IPS-18c (cell line): ENCODE results near the gene SHTN1.

ENCODE experiments used
- H3K4me3 ChIP-seq: 2 replicates; pipeline ENCODE4 v1.7.0; 2013; ENCODE audit warnings: low read depth, mild to moderate bottlenecking, low read length, moderate library complexity; ENCODE audit not compliant: insufficient read depth
- H3K9me3 ChIP-seq: one replicate; pipeline ENCODE4 v1.6.1; 2013; ENCODE audit warnings: mild to moderate bottlenecking, low read length, moderate library complexity; ENCODE audit not compliant: control insufficient read depth, insufficient read depth

Gene SHTN1

DNA sequence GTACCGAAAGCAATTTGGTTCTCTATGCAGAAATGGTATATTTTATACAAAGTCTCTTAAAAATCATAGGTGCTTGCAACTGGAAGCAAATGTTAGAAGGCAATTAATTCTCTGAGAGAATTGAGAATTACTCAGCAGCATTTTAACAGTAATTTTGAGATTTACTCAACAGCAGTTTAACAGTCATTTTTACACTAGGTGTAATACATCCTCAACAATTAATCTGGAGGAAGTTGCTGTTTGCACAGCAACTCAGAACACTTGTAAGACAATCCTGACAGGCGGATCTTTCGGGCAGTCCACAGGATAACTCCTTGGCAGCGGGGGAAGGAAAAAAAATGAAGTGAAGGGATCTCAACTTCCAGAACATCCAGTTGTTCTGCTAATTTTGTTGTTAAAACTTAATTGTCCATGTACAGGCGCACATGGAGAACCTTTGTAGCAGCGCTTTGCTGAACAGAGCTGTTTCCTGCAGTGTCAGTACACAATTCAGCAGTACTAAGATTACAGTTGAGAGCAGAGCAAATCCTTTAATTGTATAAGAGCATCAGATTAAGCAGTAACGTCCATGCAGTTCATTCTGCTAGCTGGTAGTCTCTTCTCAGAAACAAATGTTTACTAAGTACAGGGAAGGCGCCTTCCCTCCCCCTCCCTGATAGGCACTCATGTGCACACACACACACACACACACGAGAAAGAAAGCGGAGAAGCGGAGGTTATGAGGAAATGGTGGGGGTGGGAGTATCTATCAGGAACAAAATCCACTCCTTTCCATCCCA is 111.9 kb downstream of the SHTN1 start:
- H3K9me3 ChIP-seq = no peaks in the 10 kb centered on the region
- no peak overlapping the region for H3K4me3 ChIP-seq

DNA sequence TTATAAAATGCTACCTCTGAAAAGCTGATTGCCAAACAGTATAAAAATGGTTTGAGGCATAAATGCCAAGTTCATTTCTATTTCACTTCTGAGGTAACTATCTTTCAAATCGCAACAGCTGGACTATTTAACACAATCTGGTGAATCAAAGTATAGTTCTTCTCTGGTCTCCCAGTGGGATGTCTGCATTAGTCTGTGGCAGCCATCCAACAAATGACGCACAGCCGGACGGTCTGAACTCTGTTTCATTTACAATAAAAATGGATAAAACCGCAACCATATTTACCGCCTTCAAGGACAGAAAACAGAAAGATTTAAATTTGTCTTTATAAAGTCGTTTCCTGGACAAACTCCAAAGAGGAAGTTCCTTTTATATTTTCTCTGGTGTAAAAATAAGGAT is 113.8 kb downstream of the SHTN1 start:
- Histone ChIP-seq H3K4me3 (no peak overlapping the region), H3K9me3 (no peaks in the 10 kb centered on the region)

DNA sequence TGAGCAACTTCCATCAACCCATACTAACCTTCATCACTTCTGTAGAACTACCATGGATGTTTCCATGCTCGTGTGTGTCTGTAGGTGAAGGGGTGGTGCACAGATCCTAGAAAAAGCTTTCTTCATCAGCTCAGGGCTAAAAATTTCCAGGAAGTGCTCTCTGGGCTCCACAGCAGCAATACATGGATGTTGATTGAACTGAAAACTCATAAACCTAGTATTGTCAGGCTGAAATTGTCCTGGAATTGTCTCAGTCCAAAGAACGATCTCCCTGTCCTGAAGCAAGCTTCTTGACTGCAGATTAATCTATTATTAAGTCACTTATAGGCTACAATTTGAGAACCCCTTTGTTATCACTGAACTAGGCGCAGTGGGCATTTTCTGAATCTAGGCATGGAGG is 115.9 kb downstream of the SHTN1 start:
- no peak overlapping the region; the same call in 1 of the 2 replicates for H3K4me3 ChIP-seq
- H3K9me3 ChIP-seq = no peaks in the 10 kb centered on the region

DNA sequence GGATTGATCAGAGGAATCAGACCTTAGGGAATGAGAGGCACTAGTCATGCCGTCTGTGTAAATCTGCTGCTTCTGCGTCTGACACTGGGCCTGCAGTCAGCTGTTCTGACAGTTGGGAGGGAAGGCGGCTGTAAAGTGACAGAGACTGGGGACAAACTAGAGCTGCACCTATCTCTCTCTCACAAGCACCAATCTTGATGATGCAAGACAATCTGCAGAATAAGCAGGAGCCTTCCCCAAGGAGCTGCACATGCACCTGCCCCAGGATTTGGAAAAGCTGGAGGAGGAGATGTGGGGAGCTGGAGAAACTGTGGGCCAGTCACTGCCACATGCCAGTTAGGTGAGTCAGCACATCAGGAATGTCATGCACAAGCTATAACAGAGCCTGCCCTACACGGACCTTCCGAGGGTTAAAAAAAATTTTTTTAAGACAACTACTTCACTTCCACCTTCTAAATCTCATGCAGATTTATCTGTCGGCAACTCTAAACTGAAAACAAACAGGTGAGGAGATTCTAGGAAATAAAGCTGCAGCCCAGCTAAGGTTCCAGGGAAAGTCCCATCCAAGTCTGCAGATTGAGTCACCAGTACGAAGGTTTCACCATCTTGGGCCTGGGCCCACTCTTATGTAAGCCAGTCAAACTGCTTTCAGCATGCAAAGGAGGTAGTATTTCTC is 116.5 kb downstream of the SHTN1 start:
- no peak overlapping the region; the same call in 1 of the 2 replicates for H3K4me3 ChIP-seq

DNA sequence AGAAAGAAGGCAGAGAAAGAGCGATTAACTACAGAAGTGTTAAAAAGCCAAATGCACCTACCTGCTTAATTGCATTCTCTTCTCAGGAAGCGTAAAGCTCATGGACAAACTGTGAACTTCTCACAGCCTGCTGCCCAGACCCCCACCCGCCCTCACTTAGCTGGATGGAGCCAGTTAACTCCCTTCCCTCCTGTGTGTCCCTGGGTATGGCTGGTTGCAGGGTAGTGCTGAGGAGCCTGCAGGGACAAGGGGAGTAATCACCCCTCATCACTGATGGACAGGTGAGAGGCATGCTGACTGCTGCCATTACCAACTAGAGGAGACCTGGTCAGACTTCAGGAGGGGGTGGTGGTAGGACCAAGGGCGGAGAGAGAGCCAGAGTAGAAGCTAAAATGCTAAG is 118.2 kb downstream of the SHTN1 start:
- Histone ChIP-seq H3K9me3 (no peaks in the 10 kb centered on the region), H3K4me3 (no peak overlapping the region)

More for the DNA sequence above, 116.5 kb downstream of the SHTN1 start:
- no peaks in the 10 kb centered on the region for H3K9me3 ChIP-seq

DNA sequence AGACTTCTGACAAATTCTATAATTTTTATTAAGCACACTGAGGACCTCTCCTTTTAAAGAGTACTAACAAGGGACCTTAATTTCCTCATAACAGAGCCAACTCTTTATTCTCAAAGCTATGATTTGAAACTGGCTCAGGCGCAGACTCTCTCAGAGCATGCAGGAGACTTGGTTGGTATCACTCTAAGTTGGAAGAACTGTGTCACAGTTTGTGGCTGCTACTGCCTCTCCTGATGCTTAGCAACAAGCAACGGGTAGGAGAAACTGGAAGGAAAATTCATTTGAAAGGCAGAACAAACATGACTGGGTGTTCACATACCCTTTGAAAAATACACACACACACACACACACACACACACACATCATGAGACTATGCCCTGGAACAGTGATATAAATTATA is 122.3 kb downstream of the SHTN1 start:
- Histone ChIP-seq H3K9me3 (no peaks in the 10 kb centered on the region), H3K4me3 (no peak overlapping the region)

DNA sequence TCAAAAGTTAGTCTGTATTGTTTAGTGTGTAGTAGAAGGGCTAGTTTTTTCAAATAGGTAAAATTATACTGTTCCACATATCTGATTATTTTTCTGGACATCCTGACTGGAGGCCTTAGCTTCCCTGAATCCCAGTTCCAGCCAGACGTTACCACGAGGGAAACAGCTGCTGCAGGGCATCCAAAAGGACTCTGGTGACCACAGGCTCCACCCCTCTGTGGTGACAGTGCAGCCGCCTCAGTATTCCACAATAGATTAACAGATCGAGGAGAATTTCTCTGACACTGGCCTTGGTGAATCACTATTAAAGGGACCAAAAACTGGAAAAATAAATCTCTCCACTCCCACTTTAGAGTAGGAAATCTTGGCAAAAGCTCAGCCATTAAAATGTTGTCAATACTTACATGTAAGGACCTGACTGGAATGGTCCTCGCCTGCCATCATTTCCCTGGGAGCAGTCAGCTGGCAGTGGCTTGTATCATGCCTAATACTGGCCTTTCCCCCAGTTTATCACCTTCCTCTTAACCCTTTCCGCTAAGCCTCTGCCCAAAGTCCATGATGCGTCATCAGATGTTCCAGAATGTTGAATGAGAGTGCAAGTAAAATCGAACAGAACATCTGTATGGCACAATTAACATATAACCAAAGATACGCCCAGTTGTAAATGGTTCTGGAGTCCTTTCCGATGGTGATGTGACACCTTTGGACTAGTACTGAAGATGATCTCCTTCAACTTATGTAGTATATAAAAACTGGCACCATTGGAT is 124.1 kb downstream of the SHTN1 start:
- no peak overlapping the region for H3K4me3 ChIP-seq
- H3K9me3 ChIP-seq = no peaks in the 10 kb centered on the region

DNA sequence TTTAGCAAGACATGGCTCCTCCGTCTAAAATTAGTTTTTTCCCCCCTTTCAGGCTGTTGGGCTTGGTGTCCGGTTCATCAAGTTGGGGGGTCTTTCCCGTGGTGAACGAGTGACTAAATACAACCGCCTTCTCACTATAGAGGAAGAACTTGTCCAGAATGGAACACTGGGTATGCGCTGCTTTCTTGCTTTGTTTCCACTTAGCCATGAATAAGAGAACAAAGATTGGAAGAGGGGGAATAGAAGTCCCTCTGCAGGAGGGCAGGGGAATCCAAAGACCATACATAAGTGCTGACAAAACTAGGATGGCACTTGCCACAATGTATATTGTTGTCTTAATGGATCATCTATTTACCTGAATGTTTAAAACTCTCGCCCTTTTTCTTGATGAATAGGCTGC is 125.2 kb downstream of the SHTN1 start:
- Histone ChIP-seq H3K9me3 (no peaks in the 10 kb centered on the region), H3K4me3 (no peak overlapping the region)

DNA sequence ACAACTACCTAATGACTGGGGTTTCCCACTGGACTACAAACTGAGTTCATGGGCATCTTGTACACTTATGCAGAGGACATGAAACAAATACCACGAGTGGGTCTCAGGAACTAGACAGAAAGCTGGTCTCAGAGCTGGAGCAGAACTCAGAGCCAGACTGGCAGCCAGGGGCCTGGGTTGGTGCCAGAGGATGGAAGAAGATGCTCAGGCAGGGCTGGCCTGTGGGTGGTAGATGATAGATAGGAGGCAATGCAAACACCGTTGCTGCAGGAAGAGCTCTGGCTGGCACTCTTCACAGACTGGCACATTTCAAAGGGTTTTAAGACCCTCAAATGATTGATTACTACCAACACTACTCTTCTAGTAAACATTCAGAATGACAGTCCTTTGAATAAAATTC is 126.9 kb downstream of the SHTN1 start:
- no peak overlapping the region for H3K4me3 ChIP-seq
- H3K9me3 ChIP-seq = no peaks in the 10 kb centered on the region

DNA sequence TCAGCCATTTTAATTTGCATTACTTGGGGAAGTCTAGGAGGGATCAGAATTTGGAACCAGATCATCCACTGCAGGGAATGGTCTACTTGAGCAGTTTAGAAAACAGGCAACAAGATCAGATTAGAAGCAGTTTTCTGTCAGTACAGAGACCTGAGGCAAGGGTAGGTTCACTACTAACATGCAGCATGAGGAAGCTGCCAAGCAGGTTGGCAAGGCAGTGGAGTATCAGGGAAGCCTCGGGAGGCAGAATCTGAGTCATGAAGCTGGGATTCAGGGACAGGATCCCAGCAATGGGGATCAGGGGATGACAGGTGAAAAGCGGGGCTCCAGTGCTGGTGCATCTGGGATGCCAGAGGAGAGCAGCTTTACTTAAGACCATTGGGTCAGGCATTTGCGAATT is 127.6 kb downstream of the SHTN1 start:
- no peaks in the 10 kb centered on the region for H3K9me3 ChIP-seq
- no peak overlapping the region for H3K4me3 ChIP-seq

DNA sequence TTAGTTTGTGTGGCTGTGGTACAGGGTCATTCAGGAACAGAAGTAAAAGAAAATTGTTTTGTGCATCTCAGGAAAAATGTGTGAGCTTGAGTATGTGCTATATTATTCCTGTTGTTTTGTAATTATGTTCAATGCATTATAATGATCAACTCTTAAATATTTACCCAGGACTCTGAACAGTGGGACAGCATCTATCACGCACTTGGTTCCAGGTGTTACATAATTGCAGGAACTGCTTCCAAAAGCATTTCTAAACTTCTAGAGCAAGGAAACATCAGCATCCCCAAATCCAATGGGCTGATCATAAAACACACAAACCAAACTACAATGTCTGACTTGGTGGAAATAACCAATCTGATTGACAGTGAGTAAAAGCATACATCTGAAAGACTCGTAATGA is 129.1 kb downstream of the SHTN1 start:
- H3K9me3 ChIP-seq = no peaks in the 10 kb centered on the region
- H3K4me3 ChIP-seq = no peak overlapping the region

DNA sequence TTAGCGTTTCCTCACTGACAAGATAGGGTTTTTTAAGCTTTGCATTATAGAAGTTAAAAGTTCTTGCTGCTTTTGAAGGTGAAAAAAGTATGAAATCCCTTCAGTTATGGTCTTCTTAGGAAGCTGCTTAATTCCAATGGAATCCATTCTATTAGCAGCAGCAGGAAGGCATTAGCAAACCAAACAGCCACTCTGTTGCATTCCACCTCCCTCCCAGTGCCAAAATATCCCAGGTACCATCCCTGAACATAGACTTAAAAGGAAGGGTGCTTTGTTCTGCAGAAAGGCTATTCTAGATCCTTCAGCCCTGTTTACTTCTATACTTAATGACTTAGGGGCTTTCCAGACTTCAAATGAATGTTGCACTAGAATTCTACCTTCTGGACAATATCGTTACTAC is 131.9 kb downstream of the SHTN1 start:
- no peak overlapping the region for H3K4me3 ChIP-seq
- H3K9me3 ChIP-seq = no peaks in the 10 kb centered on the region

DNA sequence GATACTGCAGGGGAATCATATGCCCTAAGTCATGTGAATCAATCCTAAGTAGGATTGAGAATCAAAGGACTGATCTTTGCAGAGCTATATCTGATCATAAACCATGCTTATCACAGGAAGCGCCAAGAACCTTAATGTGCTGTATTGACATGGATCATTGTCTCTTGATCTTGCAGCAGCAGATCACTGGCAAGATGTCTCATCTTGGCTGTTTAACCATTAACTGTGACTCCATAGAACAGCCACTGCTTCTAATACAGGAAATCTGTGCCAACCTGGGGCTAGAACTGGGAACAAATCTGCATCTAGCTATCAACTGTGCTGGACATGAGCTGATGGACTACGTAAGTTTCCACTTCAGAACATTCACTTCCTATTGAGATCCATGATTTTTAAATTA is 134.0 kb downstream of the SHTN1 start:
- no peaks in the 10 kb centered on the region for H3K9me3 ChIP-seq

DNA sequence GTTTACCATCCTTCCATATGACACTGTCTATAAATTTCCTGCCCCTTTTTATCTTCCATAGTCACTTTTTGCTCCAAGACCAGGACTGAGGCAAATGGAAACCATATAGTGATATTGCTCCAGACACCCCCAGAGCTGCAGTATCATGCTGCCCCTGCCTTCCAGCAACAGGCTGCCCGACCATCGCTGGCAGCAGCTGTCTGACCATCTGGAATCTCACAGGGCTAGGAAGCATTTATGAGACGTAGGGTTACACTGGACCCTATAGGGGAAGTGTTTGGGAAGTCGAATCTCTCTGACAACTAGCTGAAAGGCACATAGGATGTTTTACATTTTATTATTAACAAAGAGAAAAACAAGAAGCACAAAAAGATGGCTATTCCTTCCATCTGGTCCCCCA is 136.3 kb downstream of the SHTN1 start:
- H3K9me3 ChIP-seq = no peaks in the 10 kb centered on the region
- H3K4me3 ChIP-seq = no peak overlapping the region

More for the DNA sequence above, 134.0 kb downstream of the SHTN1 start:
- H3K4me3 ChIP-seq = no peak overlapping the region

DNA sequence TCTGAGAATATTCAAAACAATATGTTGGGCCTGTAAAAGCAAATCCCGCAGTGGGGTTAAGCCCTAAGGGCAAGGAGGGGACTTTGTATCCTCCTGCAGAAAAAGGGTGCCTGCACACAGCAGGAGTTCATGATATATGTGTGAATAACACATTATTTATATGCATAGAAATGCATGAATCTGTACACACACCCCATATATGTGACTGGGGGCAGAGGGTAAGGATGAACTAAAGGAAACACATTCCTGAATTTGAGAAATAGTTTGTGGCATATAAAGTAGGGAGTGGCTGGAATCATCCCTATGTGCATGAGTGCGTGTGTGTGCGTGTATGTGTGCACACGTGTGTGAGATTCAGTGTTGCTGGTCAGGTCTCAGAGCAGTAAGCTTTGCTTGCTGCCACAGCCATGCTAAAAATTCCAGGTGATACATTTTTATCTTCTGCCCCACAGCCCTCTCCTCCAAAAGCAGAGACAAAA is 136.8 kb downstream of the SHTN1 start:
- Histone ChIP-seq H3K4me3 (no peak overlapping the region), H3K9me3 (no peaks in the 10 kb centered on the region)

DNA sequence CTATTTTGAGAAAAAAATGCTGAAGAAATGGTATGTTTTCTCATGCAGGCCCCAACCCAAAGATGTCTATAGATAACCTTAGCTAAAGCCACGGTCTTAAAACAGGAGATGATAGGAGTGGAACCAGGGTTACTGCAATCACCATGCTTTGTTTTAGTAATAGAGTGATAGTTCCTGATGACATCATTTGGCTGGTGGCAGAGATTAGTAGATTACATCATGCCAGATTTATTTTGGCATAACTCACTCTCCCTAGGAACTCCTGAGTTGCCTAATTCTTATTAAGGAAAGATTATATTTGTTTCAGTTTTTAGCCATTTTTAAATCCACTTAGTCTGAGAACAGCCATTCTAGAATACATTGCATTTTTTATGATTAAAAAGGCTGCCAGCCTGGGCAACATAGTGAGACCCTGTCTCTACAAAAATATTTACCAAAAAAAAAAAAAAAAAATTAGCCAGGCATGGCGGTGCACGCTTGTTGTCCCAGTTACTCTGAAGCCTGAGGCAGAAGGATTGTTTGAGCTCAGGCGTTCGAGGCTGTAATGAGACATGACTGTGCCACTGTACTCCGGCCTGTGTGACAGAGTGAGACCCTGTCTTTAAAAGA is 137.9 kb downstream of the SHTN1 start:
- Histone ChIP-seq H3K4me3 (no peak overlapping the region), H3K9me3 (no peaks in the 10 kb centered on the region)

DNA sequence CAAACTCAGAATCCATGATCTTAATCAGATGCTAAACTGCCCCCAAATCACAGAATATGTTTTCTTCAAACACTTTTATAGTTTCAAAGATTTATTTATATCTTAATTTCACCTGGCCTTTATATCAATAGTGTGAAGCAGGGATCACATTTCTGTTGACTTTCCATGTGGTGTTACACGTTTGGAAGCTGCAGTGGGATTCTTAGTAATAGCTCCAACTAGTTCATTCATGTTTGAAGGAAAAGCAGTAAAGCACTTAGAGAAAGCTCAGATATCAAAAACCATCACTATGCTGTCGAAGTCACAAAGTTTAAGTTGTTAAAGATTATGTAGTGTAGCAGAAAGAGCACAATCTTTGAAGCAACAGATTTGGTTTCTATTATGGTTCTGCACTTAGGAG is 138.9 kb downstream of the SHTN1 start:
- no peaks in the 10 kb centered on the region for H3K9me3 ChIP-seq
- H3K4me3 ChIP-seq = no peak overlapping the region
